Measurements from ENCODE around the gene KIF23.

- TF ChIP-seq POLR2A (IDR thresholded peaks at IDR 0.05; ENCODE audit: borderline replicate concordance, extremely low read depth, insufficient read depth, insufficient read length) (peak; percentile 37), CTCF (IDR thresholded peaks at IDR 0.05 in 2 of 3, conservative IDR thresholded peaks at IDR 0.05 in 1 of 3; ENCODE audit: borderline replicate concordance in 1 of 3, insufficient read depth in 1 of 3, low read depth in 2 of 3, low read length in 2 of 3) (no peak), POLR2AphosphoS5 (IDR thresholded peaks at IDR 0.05; ENCODE audit: low read depth, low read length) (peak; percentile 41), ZBTB33 (IDR thresholded peaks at IDR 0.05; ENCODE audit: extremely low read depth, insufficient replicate concordance, low read length) (no peak), YY1 (IDR thresholded peaks at IDR 0.05; ENCODE audit: extremely low read depth, insufficient replicate concordance, low read depth, low read length) (no peak), EZH2 (IDR thresholded peaks at IDR 0.05) (no peak), CEBPB (IDR thresholded peaks at IDR 0.05; ENCODE audit: low read depth) (no peak), SP1 (IDR thresholded peaks at IDR 0.05; ENCODE audit: low read depth) (no peak)
These were observed 42.3 kb downstream of the KIF23 start for GRCh38 chr15:69456208-69457166.

Data from HCT116 (cell line).